Subcutaneous adipose tissue (tissue), 4 donors: ENCODE data around the gene RECQL5. TPM values are rescaled to one million over a fixed set of nuclear protein-coding genes. Genes with fewer than 3 reads are reported as not detected.

Source experiments
- total RNA-seq, 4 donors: library from RNA; depleted of rRNA; stranded (reverse); fragments of >200 nt; gene quantifications; one replicate each; pipeline ENCODE4 v1.1.0, GENCODE V29; 2016
- TF ChIP-seq, protein P1 (sequence below): fragments of 450-650 bp; IDR thresholded peaks from one replicate; pipeline ENCODE4 v1.5.1; 2016; ENCODE audit warnings: low read depth, mild to moderate bottlenecking, control low read depth, antibody characterized with exemption, moderate library complexity

Gene RECQL5
- total RNA-seq, 4 donors from 2014 or later = 7.7 to 23.4 (median 15.5) TPM

DNA sequence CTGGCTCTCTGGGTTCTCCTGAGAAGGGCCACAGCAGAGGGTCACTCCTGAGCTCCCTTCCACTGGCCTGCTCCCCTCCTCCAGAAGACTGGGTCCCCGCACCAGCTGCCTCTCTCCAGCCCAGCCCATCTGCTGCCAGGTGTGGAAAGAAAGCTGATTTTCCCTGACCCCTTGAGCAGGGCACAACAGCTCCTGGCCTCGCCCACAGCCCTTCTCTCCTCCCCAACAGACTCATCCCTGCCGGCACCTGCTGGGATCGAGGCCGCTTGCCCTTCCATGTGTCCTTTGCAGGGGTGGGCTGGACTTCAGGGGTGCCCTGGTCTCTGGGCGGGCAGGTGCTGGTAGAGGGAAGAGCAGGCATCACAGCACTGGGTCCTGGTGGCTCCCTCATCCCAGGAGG, 38.5 kb downstream of the RECQL5 start:
- TF ChIP-seq, protein P1, sequence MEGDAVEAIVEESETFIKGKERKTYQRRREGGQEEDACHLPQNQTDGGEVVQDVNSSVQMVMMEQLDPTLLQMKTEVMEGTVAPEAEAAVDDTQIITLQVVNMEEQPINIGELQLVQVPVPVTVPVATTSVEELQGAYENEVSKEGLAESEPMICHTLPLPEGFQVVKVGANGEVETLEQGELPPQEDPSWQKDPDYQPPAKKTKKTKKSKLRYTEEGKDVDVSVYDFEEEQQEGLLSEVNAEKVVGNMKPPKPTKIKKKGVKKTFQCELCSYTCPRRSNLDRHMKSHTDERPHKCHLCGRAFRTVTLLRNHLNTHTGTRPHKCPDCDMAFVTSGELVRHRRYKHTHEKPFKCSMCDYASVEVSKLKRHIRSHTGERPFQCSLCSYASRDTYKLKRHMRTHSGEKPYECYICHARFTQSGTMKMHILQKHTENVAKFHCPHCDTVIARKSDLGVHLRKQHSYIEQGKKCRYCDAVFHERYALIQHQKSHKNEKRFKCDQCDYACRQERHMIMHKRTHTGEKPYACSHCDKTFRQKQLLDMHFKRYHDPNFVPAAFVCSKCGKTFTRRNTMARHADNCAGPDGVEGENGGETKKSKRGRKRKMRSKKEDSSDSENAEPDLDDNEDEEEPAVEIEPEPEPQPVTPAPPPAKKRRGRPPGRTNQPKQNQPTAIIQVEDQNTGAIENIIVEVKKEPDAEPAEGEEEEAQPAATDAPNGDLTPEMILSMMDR = no peak

DNA sequence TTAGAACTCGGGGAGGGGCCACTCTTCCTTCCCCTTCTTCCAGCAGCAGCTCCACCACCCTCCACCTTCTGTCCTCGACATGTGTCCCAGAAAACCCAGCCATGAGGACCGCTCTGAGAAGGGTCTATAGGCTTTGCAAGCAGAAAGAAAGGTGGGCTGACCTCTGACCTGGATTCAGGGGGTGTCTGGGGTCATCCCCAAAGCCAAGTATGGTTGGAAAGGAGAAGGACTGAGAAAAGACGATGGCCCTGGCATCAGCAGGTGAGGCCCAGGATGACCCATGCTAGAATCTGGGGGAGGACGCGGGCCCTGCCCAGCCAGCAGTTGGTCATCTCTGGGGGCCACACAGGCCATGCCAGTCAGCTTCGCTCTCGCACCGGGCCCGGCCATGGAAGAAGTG, 39.9 kb downstream of the RECQL5 start:
- TF ChIP-seq, protein P1 = no peak

DNA sequence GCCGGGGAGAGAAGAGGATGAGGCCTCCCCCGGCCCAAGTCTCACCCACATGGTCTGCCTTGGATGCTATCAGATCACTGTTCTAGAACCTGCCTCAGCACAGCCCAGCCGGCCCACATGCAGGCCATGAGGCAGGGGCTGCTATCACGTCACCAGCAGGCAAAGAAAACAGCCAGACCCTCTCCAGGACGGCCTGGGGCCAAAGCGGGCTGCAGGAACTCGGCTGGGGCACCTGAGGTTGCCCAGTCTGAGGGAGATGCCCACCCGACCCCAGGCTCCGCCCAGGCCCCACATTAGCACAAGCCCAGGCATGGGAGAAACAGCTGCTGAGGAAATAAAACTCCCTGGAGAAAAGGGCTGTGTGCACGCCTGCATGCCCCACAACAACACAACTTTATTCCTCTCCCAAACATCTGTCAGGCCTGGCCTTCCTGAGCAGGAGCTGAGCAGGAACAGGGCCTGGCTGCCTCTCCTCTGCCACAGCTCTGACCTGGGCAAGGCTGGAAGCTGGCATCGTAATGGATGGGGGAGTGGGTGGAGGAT, 40.4 kb downstream of the RECQL5 start:
- TF ChIP-seq, protein P1 = no peak

DNA sequence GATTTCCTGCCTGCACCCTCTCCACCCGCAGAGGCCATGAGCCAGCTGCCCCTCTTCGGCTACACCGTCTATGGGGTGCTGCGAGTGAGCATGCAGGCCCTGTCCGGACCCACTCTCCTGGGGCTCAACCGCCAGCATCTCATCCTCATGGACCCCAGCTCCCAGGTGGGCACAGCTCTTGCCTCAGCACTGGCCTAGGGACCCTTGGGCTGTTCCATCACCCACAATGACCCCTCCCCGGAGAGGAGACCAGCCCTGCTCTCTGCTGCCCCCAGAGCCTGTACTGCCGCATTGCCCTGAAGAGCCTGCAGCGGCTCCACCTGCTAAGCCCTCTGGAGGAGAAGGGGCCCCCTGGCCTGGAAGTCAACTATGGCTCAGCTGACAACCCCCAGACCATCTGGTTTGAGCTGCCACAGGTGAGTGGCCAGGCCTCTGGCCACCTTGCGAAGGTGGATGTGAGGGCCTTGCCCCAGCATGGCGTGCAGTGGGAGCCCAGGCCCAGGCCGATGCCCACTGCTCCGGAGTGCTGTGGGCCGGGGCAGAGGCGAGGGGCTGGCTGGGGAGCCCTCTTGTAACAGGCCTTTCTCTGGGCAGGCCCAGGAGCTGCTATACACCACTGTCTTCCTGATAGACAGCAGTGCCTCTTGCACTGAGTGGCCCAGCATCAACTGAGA, 41.0 kb downstream of the RECQL5 start:
- TF ChIP-seq, protein P1 = no peak

DNA sequence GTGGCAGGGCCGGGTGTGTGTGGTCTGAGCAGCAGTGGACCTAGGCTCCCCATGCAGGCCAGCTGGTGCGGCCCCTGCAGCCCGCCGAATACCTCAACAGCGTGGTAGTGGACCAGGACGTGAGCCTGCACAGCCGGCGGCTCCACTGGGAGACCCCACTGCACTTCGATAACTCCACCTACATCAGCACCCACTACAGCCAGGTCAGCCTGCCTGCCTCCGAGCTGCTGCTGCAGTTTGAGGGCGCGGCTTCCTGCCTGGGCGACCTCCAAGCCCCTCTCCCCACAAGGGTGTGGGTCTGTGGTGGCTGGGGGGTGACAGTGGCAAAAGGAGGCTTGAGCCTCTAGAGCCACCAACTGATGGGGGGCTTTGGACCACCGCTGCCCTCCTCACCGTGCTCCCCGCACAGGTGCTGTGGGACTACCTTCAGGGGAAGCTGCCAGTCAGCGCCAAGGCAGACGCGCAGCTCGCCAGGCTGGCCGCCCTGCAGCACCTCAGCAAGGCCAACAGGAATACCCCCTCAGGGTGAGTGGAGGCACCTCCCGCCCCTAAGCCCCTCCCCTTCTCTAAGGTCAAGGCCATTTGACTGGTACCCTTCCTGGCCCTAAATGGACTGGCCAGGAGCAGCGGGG, 42.1 kb downstream of the RECQL5 start:
- TF ChIP-seq, protein P1 = no peak

DNA sequence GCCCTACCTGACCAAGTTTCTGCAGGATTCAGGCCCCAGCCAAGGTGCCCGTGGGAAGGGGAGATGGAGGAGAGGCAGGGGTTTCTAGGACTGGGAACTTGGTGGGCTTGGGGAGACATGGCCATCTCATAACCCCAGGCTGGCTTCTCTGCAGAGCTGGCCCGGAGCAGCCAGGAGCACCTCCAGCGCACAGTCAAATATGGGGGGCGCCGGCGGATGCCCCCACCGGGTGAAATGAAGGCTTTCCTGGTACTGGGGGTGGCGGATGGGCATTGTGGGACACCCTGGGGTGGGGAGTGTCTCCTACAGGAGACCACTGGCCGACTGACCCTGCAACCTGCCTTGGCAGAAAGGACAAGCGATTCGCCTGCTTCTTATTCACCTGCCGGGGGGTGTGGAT, 42.9 kb downstream of the RECQL5 start:
- TF ChIP-seq, protein P1 = no peak

DNA sequence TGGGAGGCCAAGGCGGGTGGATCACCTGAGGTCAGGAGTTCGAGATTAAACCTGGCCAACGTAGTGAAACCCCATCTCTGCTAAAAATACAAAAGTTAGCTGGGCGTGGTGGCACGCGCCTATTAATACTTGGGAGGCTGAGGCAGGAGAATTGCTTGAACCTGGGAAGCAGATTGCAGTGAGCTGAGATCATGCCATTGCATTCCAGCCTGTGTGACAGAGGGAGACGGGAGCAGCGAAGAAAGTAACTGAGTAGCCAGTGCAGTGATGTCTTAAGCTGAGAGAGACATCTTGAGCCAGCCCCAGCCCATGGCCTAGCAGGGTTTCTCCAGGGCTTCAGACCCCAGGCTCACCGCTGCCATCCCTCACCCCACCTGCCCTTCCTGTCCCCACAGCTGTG, 43.6 kb downstream of the RECQL5 start:
- TF ChIP-seq, protein P1 = no peak
